IMR-90 (cell line): ENCODE data around the gene CFAP97. TPM values are rescaled to one million over a fixed set of nuclear protein-coding genes. Genes with fewer than 3 reads are reported as not detected.

ENCODE experiments used
- ATAC-seq: fragments of 200-7000 bp; cut with Tn5 transposase; 2 replicates; pipeline ENCODE4 v1.9.1; 2020; ENCODE audit warnings: low read depth, mild to moderate bottlenecking, moderate library complexity
- BruUV-seq: library from RNA; stranded (reverse); fragments of 400-500 nt; replicated peaks from 2 replicates; lab custom pipeline; 2021; lab: Mats Ljungman, UMichigan
- CTCF ChIA-PET: fragments of 300-600 bp; formaldehyde crosslinking; extraction: SDS; loops from one replicate; lab custom pipeline; 2021; ENCODE audit warnings: antibody characterized with exemption; lab: Yijun Ruan, JAX
- POLR2A ChIA-PET: fragments of 300-600 bp; sonication (Branson Sonifier 250); formaldehyde crosslinking; loops from one replicate; lab custom pipeline; 2022; ENCODE audit warnings: antibody characterized with exemption; ENCODE audit not compliant: unreplicated experiment; lab: Charles Lee
- DNase-seq: peaks from one replicate; pipeline ENCODE4 v3.0.0; 2013
- H2AFZ ChIP-seq: replicated peaks from 2 replicates; pipeline ENCODE3; 2013; ENCODE audit warnings: low read length, mild to moderate bottlenecking; ENCODE audit not compliant: poor library complexity
- H2AK5ac ChIP-seq: 2 replicates; pipeline ENCODE4 v1.6.1; 2013; ENCODE audit warnings: low read depth, low read length, inconsistent platforms
- H2AK9ac ChIP-seq: replicated peaks from 2 replicates; pipeline ENCODE3; 2013; ENCODE audit warnings: mild to moderate bottlenecking, low read depth, low read length, moderate library complexity; ENCODE audit not compliant: poor library complexity
- H2BK120ac ChIP-seq: 2 replicates; pipeline ENCODE4 v1.6.1; 2013; ENCODE audit warnings: low read depth, low read length, inconsistent platforms
- H2BK15ac ChIP-seq: 3 replicates; pipeline ENCODE4 v1.6.1; 2013; ENCODE audit warnings: low read depth, low read length, inconsistent platforms
- H2BK20ac ChIP-seq: 2 replicates; pipeline ENCODE4 v1.6.1; 2013; ENCODE audit warnings: low read depth, mild to moderate bottlenecking, inconsistent platforms, low read length, moderate library complexity
- H2BK5ac ChIP-seq: 2 replicates; pipeline ENCODE4 v1.6.1; 2013; ENCODE audit warnings: mild to moderate bottlenecking, low read depth, low read length, inconsistent platforms; ENCODE audit not compliant: poor library complexity, severe bottlenecking
- H3K14ac ChIP-seq: replicated peaks from 2 replicates; pipeline ENCODE4 v1.6.1; 2013; ENCODE audit warnings: low read depth, low read length, inconsistent platforms
- H3K18ac ChIP-seq: 2 replicates; pipeline ENCODE4 v1.6.1; 2013; ENCODE audit warnings: low read depth, low read length, control low read depth
- H3K23ac ChIP-seq: 2 replicates; pipeline ENCODE4 v1.6.1; 2013; ENCODE audit warnings: low read depth, low read length, inconsistent platforms
- H3K27ac ChIP-seq: 2 replicates; pipeline ENCODE4 v1.5.1; 2013; ENCODE audit warnings: mild to moderate bottlenecking, control low read depth, low read length; ENCODE audit not compliant: insufficient read depth
- H3K27me3 ChIP-seq: 2 replicates; pipeline ENCODE4 v1.6.1; 2013; ENCODE audit warnings: low read length; ENCODE audit not compliant: control insufficient read depth, insufficient read depth
- H3K36me3 ChIP-seq: 2 replicates; pipeline ENCODE4 v1.6.1; 2013; ENCODE audit warnings: low read length, mixed read lengths; ENCODE audit not compliant: control insufficient read depth, insufficient read depth
- H3K4ac ChIP-seq: 2 replicates; pipeline ENCODE4 v1.6.1; 2013; ENCODE audit warnings: low read depth, low read length, inconsistent platforms
- H3K4me1 ChIP-seq: 2 replicates; pipeline ENCODE4 v1.6.1; 2013; ENCODE audit warnings: low read length, mixed read lengths; ENCODE audit not compliant: control insufficient read depth, insufficient read depth
- H3K4me2 ChIP-seq: 2 replicates; pipeline ENCODE4 v1.6.1; 2013; ENCODE audit warnings: low read depth, mild to moderate bottlenecking, control low read depth, low read length, moderate library complexity
- H3K4me3 ChIP-seq: 2 replicates; pipeline ENCODE4 v1.5.1; 2013; ENCODE audit warnings: low read depth, mild to moderate bottlenecking, control low read depth, low read length, moderate library complexity; ENCODE audit not compliant: insufficient read depth
- H3K56ac ChIP-seq: 2 replicates; pipeline ENCODE4 v1.6.1; 2013; ENCODE audit warnings: low read length, inconsistent platforms; ENCODE audit not compliant: insufficient read depth; ENCODE audit errors: extremely low read depth
- H3K79me1 ChIP-seq, 2 experiments: 2 replicates each; pipeline ENCODE4 v1.6.1; 2013; ENCODE audit warnings: low read length in 2 of 2, inconsistent platforms in 1 of 2, low read depth in 1 of 2
- H3K9ac ChIP-seq: 2 replicates; pipeline ENCODE4 v1.6.1; 2013; ENCODE audit warnings: low read depth, low read length, control low read depth
- H3K9me1 ChIP-seq: 2 replicates; pipeline ENCODE4 v1.6.1; 2013; ENCODE audit warnings: low read length, inconsistent platforms; ENCODE audit not compliant: insufficient read depth
- H3K9me3 ChIP-seq: 2 replicates; pipeline ENCODE4 v1.6.1; 2013; ENCODE audit warnings: low read length; ENCODE audit not compliant: control insufficient read depth, insufficient read depth
- H4K20me1 ChIP-seq: 2 replicates; pipeline ENCODE4 v1.6.1; 2013; ENCODE audit warnings: low read length, inconsistent platforms; ENCODE audit not compliant: insufficient read depth
- H4K5ac ChIP-seq: 2 replicates; pipeline ENCODE4 v1.6.1; 2013; ENCODE audit warnings: mild to moderate bottlenecking, low read depth, low read length, control low read depth
- H4K8ac ChIP-seq, 2 experiments: 2 replicates each; pipeline ENCODE4 v1.6.1; 2013; ENCODE audit warnings: low read depth in 2 of 2, low read length in 2 of 2, control low read depth in 1 of 2, inconsistent platforms in 1 of 2
- H4K91ac ChIP-seq: 2 replicates; pipeline ENCODE4 v1.6.1; 2013; ENCODE audit warnings: low read depth, low read length, inconsistent platforms; ENCODE audit not compliant: insufficient read depth
- BHLHE40 ChIP-seq: fragments of 150-350 bp; IDR thresholded peaks from 2 replicates; pipeline ENCODE4 v1.6.1; 2016; ENCODE audit warnings: mild to moderate bottlenecking, low read depth, low read length
- CEBPB ChIP-seq: IDR thresholded peaks from 2 replicates; pipeline ENCODE4 v1.6.1; 2012; ENCODE audit warnings: low read depth, low read length, improper control_type of control experiment
- CHD1 ChIP-seq: IDR thresholded peaks from 2 replicates; pipeline ENCODE4 v1.6.1; 2012; ENCODE audit warnings: low read depth, low read length, improper control_type of control experiment
- CTCF ChIP-seq: conservative IDR thresholded peaks from 2 replicates; pipeline ENCODE4 v1.5.1; 2012; ENCODE audit warnings: mild to moderate bottlenecking, low read depth, low read length, improper control_type of control experiment
- ELK1 ChIP-seq: fragments of 150-350 bp; IDR thresholded peaks from 2 replicates; pipeline ENCODE4 v1.6.1; 2016; ENCODE audit warnings: low read depth, mild to moderate bottlenecking, low read length, moderate library complexity, borderline replicate concordance
- FOS ChIP-seq: fragments of 150-350 bp; IDR thresholded peaks from 2 replicates; pipeline ENCODE4 v1.6.1; 2016; ENCODE audit warnings: low read depth, low read length
- MAFK ChIP-seq: IDR thresholded peaks from 2 replicates; pipeline ENCODE4 v1.6.1; 2012; ENCODE audit warnings: low read depth, low read length, improper control_type of control experiment
- MAZ ChIP-seq: IDR thresholded peaks from 2 replicates; pipeline ENCODE4 v1.6.1; 2012; ENCODE audit warnings: low read depth, mild to moderate bottlenecking, low read length, improper control_type of control experiment, moderate library complexity, borderline replicate concordance
- MXI1 ChIP-seq: IDR thresholded peaks from 2 replicates; pipeline ENCODE4 v1.6.1; 2012; ENCODE audit warnings: low read depth, mild to moderate bottlenecking, low read length, moderate library complexity, borderline replicate concordance
- NFE2L2 ChIP-seq: fragments of 150-350 bp; IDR thresholded peaks from 2 replicates; pipeline ENCODE4 v1.6.1; 2016; ENCODE audit warnings: low read depth, mild to moderate bottlenecking, low read length
- POLR2A ChIP-seq: IDR thresholded peaks from 2 replicates; pipeline ENCODE4 v1.6.1; 2012; ENCODE audit warnings: mild to moderate bottlenecking, low read depth, low read length
- RAD21 ChIP-seq: IDR thresholded peaks from 2 replicates; pipeline ENCODE4 v1.6.1; 2012; ENCODE audit warnings: low read length, improper control_type of control experiment
- RCOR1 ChIP-seq: IDR thresholded peaks from 2 replicates; pipeline ENCODE4 v1.6.1; 2012; ENCODE audit warnings: mild to moderate bottlenecking, low read length, improper control_type of control experiment; ENCODE audit not compliant: insufficient replicate concordance
- RFX5 ChIP-seq: IDR thresholded peaks from 2 replicates; pipeline ENCODE4 v1.8.0; 2012; ENCODE audit warnings: low read depth, mild to moderate bottlenecking, low read length, moderate library complexity
- SMC3 ChIP-seq: fragments of 150-350 bp; IDR thresholded peaks from 2 replicates; pipeline ENCODE4 v1.6.1; 2016; ENCODE audit warnings: low read depth, mild to moderate bottlenecking, antibody characterized with exemption, low read length, moderate library complexity
- USF2 ChIP-seq: fragments of 150-350 bp; IDR thresholded peaks from 2 replicates; pipeline ENCODE4 v1.6.1; 2017; ENCODE audit warnings: mild to moderate bottlenecking, antibody characterized with exemption, low read length, low read depth
- WGBS, 2 experiments: methylation state at CpG; one replicate each; pipeline versions ENCODE4 v1.1.5 to v1.1.7; 2013; ENCODE audit warnings: missing lambda C conversion rate in 2 of 2; ENCODE audit not compliant: insufficient read length in 1 of 2; ENCODE audit errors: extremely low coverage in 2 of 2; 5-methylcytosine and 5-hydroxymethylcytosine counted together
- dilution Hi-C: fragments of 300-500 bp; cut with HindIII; formaldehyde crosslinking; loops from one replicate; pipeline ENCODE4 v1.14.3; 2018; ENCODE audit warnings: low sequenced_read_pairs; ENCODE audit not compliant: unreplicated experiment
- in situ Hi-C: fragments of 300-500 bp; cut with MboI; formaldehyde crosslinking; loops from 3 replicates; pipeline ENCODE4 v1.14.3; 2019; ENCODE audit warnings: low sequenced_read_pairs, inconsistent platforms, mixed read lengths
- intact Hi-C: fragments of 100-400 bp; cut with micrococcal nuclease; formaldehyde crosslinking; loops from 2 replicates; pipeline ENCODE4 v1.10.0; 2022
- polyA plus RNA-seq, 3 experiments: library from polyadenylated mRNA; depleted of rRNA; stranded (reverse); fragments of >200 nt; gene quantifications; 2 replicates each; pipeline ENCODE4 v1.2.3, GENCODE V29; 2012; ENCODE audit warnings: low replicate concordance in 1 of 3
- total RNA-seq: library from RNA; depleted of rRNA; stranded (reverse); fragments of >200 nt; gene quantifications from 2 replicates; pipeline ENCODE4 v1.2.3, GENCODE V29; 2012

Gene CFAP97
- total and polyA plus RNA-seq, 2 of the 4 experiments (the other 2 are of a cell fraction): 14.5 to 16.0 TPM

- CTCF ChIA-PET: interaction anchor here (0.6 kb wide), 1 partner anchor 10 kb away, joined by 5 read pairs; no protein-coding TSS in a partner anchor
- H3K9ac ChIP-seq: no peak overlapping the region
- H3K9me1 ChIP-seq: no peaks in the 10 kb centered on the region
- H4K8ac ChIP-seq: no peak overlapping the region
- H3K14ac ChIP-seq: no peak overlapping the region
- no peak overlapping the region for H3K4me3 ChIP-seq
- TF ChIP-seq NFE2L2: no peak
- no peak for TF ChIP-seq FOS
- TF ChIP-seq MAFK: no peak
- no peak for TF ChIP-seq RAD21
- TF ChIP-seq CEBPB: no peak
- no peak for TF ChIP-seq POLR2A
- no peak for TF ChIP-seq SMC3
- TF ChIP-seq MXI1: no peak
- no peak for TF ChIP-seq RFX5
- TF ChIP-seq MAZ: no peak
- TF ChIP-seq BHLHE40: no peak
- no peak for TF ChIP-seq CTCF
- TF ChIP-seq RCOR1: no peak
- no peak for TF ChIP-seq USF2
- TF ChIP-seq ELK1: no peak
- TF ChIP-seq CHD1: no peak
- no peak overlapping the region for H2AFZ ChIP-seq
- POLR2A ChIA-PET: no interaction called here
- WGBS, 2 experiments: no CpG with 5 or more reads among the region's 2 CpGs
- peaks cover 11% of the 10 kb centered on the region for H3K36me3 ChIP-seq
- no TSS peak for BruUV-seq
- peaks cover 0 to 4% of the 10 kb centered on the region in 2 experiments; a peak in 3 of 4 replicates for H3K79me1 ChIP-seq
- H2AK5ac ChIP-seq: no peak overlapping the region
- dilution Hi-C loops: no loop called here
- no peak for ATAC-seq
- H2BK120ac ChIP-seq: no peak overlapping the region
- H2BK20ac ChIP-seq: no peak overlapping the region
- intact Hi-C loops: no loop called here
- no peak overlapping the region for H3K18ac ChIP-seq
- no peak overlapping the region for H2BK5ac ChIP-seq
- 0 out of 2 replicates have a peak, but pooled peaks cover 3% of the 10 kb centered on the region for H4K20me1 ChIP-seq
- DNase-seq: no peak
- no peak overlapping the region for H3K23ac ChIP-seq
- H3K27ac ChIP-seq: no peak overlapping the region
- H3K4me1 ChIP-seq: peaks cover 2% of the 10 kb centered on the region; the same call in 1 of the 2 replicates
- no peak overlapping the region for H4K91ac ChIP-seq
- H3K4me2 ChIP-seq: no peak overlapping the region
- no peak overlapping the region for H3K56ac ChIP-seq
- H3K9me3 ChIP-seq: no peaks in the 10 kb centered on the region
- in situ Hi-C loops: no loop called here
- no peak overlapping the region for H3K4ac ChIP-seq
- H4K5ac ChIP-seq: no peak overlapping the region
- H2AK9ac ChIP-seq: no peak overlapping the region
- H2BK15ac ChIP-seq: no peak overlapping the region
- no peaks in the 10 kb centered on the region for H3K27me3 ChIP-seq
These were observed 32.3 kb downstream of the CFAP97 start for GRCh38 chr4:185171373-185172071.
